HFF-Myc (cell line): ENCODE data around the gene TLR5.

Experiments
- DNase-seq: peaks from one replicate; pipeline ENCODE4 v3.0.0-alpha.2; 2011; ENCODE audit warnings: low read depth; ENCODE audit errors: extremely low read depth
- H3K4me3 ChIP-seq: replicated peaks from 2 replicates; pipeline ENCODE4 v1.5.1; 2011; ENCODE audit warnings: low read depth, mild to moderate bottlenecking, control low read depth, low read length
- TF ChIP-seq, protein P1 (sequence below): IDR thresholded peaks from 2 replicates; pipeline ENCODE4 v1.5.1; 2012; ENCODE audit warnings: mild to moderate bottlenecking, low read depth, low read length, control low read depth; ENCODE audit errors: missing control alignments

The TLR5 gene

GRCh38 chr1:223102797-223103533 lies 40.1 kb downstream of the TLR5 start:
- no peak overlapping the region for H3K4me3 ChIP-seq
- TF ChIP-seq, protein P1, sequence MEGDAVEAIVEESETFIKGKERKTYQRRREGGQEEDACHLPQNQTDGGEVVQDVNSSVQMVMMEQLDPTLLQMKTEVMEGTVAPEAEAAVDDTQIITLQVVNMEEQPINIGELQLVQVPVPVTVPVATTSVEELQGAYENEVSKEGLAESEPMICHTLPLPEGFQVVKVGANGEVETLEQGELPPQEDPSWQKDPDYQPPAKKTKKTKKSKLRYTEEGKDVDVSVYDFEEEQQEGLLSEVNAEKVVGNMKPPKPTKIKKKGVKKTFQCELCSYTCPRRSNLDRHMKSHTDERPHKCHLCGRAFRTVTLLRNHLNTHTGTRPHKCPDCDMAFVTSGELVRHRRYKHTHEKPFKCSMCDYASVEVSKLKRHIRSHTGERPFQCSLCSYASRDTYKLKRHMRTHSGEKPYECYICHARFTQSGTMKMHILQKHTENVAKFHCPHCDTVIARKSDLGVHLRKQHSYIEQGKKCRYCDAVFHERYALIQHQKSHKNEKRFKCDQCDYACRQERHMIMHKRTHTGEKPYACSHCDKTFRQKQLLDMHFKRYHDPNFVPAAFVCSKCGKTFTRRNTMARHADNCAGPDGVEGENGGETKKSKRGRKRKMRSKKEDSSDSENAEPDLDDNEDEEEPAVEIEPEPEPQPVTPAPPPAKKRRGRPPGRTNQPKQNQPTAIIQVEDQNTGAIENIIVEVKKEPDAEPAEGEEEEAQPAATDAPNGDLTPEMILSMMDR: no peak
- no peak for DNase-seq

- H3K4me3 ChIP-seq: no peak overlapping the region
- TF ChIP-seq, protein P1: no peak
- no peak for DNase-seq
Measured at GRCh38 chr1:223097713-223098112, 45.3 kb downstream of the TLR5 start.

- DNase-seq: no peak
- no peak overlapping the region for H3K4me3 ChIP-seq
- TF ChIP-seq, protein P1: no peak
Measured at GRCh38 chr1:223095870-223096269, 47.2 kb downstream of the TLR5 start.

GRCh38 chr1:223091896-223092295 lies 51.2 kb downstream of the TLR5 start:
- H3K4me3 ChIP-seq: no peak overlapping the region
- no peak for DNase-seq
- TF ChIP-seq, protein P1: no peak

DNA sequence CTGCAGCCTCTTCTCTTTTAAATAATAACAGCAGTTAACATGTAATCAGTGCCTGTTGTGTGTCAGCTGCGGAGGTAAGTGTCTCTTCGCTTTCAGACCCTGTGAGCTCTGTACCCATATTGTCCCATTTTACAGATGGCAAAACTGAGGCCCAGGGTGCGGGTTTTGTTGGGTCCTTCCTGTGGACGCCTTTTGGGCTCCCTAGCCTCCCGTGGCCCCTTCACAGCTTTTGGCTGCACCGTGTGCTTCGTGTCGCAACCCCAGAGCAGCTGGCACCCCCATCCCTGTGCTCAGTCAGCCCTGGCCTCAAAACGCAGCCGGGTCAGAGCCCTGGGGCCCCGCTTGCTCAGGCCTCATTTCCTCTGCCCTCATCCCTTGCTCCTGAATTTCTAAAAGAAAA lies 53.8 kb downstream of the TLR5 start:
- DNase-seq: no peak
- H3K4me3 ChIP-seq: no peak overlapping the region
- TF ChIP-seq, protein P1: no peak

DNA sequence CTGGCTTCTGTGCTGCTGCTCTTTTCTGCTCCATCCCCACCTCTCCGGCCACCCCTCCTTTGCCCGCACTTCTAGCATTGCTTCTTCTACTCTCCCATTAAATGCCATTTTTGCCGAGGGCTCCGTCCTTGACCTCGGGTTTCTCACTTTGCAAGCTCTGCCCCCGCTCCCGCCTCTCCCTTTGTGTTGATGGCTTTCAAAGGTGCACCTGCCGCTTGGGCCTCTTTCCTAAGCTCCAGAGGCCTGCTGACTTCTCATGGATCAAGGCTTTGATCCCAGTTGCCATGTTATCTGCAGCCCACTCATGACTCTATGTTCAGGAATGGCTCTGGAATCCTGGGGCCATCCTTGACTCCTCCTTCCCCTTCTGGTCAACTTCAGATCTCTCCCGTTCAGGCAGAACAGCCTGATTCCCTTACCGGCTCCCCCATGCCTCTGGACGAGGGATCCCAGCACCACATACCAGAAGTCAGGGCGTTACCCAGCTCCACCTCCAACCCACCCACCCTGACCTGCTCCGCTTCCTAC lies 54.3 kb downstream of the TLR5 start:
- H3K4me3 ChIP-seq: no peak overlapping the region
- no peak for DNase-seq
- TF ChIP-seq, protein P1: no peak
